ENCODE results near the gene HP1BP3.

Gene HP1BP3

DNA sequence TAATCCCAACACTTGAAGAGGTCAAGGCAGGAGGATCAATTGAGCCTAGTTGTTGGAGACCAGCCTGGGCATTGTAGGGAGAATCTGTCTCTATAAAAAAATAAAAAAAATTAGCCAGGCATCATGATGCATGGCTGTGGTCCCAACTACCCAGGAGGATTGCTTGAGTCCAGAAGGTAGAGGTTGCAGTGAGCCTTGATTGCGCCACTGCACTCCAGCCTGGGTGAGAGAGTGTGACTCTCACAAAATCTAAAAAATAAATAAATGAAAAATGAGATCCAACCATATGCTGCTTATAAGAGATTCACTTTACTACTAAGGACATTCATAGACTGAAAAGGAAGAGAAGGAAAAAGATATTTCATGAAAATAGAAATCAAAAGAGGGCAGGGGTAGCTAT is 47.1 kb upstream of the HP1BP3 start:
- Histone ChIP-seq H3K27me3 (ENCODE audit: insufficient read depth, poor library complexity, severe bottlenecking) (no peaks in the 10 kb centered on the region), H3K27ac (replicated peaks) (no peak overlapping the region), H3K4me3 (replicated peaks; ENCODE audit: insufficient read depth, low read length) (no peak overlapping the region)
- TF ChIP-seq, protein P1, sequence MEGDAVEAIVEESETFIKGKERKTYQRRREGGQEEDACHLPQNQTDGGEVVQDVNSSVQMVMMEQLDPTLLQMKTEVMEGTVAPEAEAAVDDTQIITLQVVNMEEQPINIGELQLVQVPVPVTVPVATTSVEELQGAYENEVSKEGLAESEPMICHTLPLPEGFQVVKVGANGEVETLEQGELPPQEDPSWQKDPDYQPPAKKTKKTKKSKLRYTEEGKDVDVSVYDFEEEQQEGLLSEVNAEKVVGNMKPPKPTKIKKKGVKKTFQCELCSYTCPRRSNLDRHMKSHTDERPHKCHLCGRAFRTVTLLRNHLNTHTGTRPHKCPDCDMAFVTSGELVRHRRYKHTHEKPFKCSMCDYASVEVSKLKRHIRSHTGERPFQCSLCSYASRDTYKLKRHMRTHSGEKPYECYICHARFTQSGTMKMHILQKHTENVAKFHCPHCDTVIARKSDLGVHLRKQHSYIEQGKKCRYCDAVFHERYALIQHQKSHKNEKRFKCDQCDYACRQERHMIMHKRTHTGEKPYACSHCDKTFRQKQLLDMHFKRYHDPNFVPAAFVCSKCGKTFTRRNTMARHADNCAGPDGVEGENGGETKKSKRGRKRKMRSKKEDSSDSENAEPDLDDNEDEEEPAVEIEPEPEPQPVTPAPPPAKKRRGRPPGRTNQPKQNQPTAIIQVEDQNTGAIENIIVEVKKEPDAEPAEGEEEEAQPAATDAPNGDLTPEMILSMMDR (IDR thresholded peaks at IDR 0.05; ENCODE audit: insufficient read depth, low read length) = no peak
- no peak for TF ChIP-seq POLR2AphosphoS5 (IDR thresholded peaks at IDR 0.05; ENCODE audit: low read depth)
- DNase-seq (ENCODE audit: low read depth in 1 of 2, low spot score in 1 of 2) = no peak

DNA sequence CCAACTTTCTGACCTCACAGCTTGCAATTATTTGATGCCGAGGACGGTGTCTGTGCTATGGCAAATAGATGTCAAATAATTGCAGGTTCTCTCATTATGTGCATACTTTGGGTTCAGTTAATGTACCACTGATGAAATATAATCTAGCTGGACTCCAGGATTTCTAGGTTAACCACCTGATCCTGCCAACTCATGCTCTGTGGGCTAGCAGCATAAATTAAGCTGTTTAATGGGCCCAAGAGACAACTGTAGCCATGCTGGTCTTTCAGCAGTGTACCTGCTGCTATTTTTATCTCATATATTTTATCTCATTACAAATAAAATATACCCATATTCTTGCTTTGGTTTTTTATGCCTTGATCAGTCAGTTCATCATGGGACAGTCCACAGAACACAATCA is 43.3 kb upstream of the HP1BP3 start:
- TF ChIP-seq, protein P1 (IDR thresholded peaks at IDR 0.05; ENCODE audit: insufficient read depth, low read length) = no peak
- TF ChIP-seq POLR2AphosphoS5 (IDR thresholded peaks at IDR 0.05; ENCODE audit: low read depth) = no peak
- TF ChIP-seq, protein P2, sequence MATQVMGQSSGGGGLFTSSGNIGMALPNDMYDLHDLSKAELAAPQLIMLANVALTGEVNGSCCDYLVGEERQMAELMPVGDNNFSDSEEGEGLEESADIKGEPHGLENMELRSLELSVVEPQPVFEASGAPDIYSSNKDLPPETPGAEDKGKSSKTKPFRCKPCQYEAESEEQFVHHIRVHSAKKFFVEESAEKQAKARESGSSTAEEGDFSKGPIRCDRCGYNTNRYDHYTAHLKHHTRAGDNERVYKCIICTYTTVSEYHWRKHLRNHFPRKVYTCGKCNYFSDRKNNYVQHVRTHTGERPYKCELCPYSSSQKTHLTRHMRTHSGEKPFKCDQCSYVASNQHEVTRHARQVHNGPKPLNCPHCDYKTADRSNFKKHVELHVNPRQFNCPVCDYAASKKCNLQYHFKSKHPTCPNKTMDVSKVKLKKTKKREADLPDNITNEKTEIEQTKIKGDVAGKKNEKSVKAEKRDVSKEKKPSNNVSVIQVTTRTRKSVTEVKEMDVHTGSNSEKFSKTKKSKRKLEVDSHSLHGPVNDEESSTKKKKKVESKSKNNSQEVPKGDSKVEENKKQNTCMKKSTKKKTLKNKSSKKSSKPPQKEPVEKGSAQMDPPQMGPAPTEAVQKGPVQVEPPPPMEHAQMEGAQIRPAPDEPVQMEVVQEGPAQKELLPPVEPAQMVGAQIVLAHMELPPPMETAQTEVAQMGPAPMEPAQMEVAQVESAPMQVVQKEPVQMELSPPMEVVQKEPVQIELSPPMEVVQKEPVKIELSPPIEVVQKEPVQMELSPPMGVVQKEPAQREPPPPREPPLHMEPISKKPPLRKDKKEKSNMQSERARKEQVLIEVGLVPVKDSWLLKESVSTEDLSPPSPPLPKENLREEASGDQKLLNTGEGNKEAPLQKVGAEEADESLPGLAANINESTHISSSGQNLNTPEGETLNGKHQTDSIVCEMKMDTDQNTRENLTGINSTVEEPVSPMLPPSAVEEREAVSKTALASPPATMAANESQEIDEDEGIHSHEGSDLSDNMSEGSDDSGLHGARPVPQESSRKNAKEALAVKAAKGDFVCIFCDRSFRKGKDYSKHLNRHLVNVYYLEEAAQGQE (IDR thresholded peaks at IDR 0.05; ENCODE audit: insufficient replicate concordance, low read depth) = no peak
- no peak for TF ChIP-seq GABPA (IDR thresholded peaks at IDR 0.05; ENCODE audit: low read depth)
- DNase-seq (ENCODE audit: low read depth in 1 of 2, low spot score in 1 of 2) = no peak
- Histone ChIP-seq H3K4me3 (replicated peaks; ENCODE audit: insufficient read depth, low read length) (no peak overlapping the region), H3K27me3 (ENCODE audit: insufficient read depth, poor library complexity, severe bottlenecking) (no peaks in the 10 kb centered on the region), H3K27ac (replicated peaks) (no peak overlapping the region)

DNA sequence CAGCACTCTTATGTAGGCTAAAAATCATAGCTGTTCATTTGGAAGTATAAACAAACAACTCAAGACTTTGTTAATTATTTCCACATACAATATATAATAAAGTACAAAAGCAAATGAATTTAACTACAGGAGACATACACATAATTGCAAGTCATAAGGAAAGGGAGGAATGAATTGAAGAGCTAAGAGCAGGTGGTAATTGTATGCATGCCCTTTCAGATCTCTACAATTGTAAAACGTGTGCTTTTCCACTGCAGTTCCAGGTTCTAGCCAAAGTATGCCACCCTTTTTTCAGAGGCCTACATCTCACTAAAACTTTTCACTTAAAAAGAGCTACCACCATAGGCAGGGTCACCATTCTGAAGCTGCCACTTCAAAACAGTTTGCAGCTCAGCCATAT is 42.8 kb upstream of the HP1BP3 start:
- H3K4me3 ChIP-seq (replicated peaks; ENCODE audit: insufficient read depth, low read length) = no peak overlapping the region
- TF ChIP-seq SPI1 (IDR thresholded peaks at IDR 0.05; ENCODE audit: borderline replicate concordance, low read depth) (no peak), GABPA (IDR thresholded peaks at IDR 0.05; ENCODE audit: low read depth) (no peak), POLR2AphosphoS5 (IDR thresholded peaks at IDR 0.05; ENCODE audit: low read depth) (no peak)
- TF ChIP-seq, protein P2 (IDR thresholded peaks at IDR 0.05; ENCODE audit: insufficient replicate concordance, low read depth) = no peak
- TF ChIP-seq, protein P1 (IDR thresholded peaks at IDR 0.05; ENCODE audit: insufficient read depth, low read length) = no peak
- no peak overlapping the region for H3K27ac ChIP-seq (replicated peaks)
- H3K27me3 ChIP-seq (ENCODE audit: insufficient read depth, poor library complexity, severe bottlenecking) = no peaks in the 10 kb centered on the region
- no peak for DNase-seq (ENCODE audit: low read depth in 1 of 2, low spot score in 1 of 2)

DNA sequence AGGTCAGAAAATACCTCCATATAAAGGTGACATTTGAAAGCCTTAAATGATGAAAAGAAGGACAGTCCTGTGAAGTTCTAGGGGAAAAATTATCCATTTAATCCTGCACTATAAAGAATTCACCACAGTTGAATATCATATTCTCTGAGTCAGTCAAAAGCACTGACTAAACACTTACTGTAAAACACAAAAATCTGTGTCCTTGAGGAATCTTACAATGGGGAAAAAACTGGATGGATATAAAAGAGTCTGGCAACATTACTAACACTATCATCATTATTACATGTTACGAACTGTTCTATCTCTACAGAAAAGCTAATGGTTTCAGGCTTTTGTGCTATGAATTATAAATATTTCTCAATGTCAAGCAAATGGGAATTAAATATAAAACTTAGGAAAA is 42.4 kb upstream of the HP1BP3 start:
- no peak for TF ChIP-seq GABPA (IDR thresholded peaks at IDR 0.05; ENCODE audit: low read depth)
- TF ChIP-seq, protein P1 (IDR thresholded peaks at IDR 0.05; ENCODE audit: insufficient read depth, low read length) = no peak
- DNase-seq (ENCODE audit: low read depth in 1 of 2, low spot score in 1 of 2) = no peak
- Histone ChIP-seq H3K27me3 (ENCODE audit: insufficient read depth, poor library complexity, severe bottlenecking) (no peaks in the 10 kb centered on the region), H3K4me3 (replicated peaks; ENCODE audit: insufficient read depth, low read length) (no peak overlapping the region), H3K27ac (replicated peaks) (no peak overlapping the region)

Measured in HL-60 (cell line).